OCI-LY1 (cell line): Measurements from ENCODE around the gene PAEP.

ENCODE experiments used
- H2AFZ ChIP-seq: fragments of 200-600 bp; sonication (generic), shearing (Covaris generic); 2 replicates; pipeline ENCODE4 v1.6.0; 2014; ENCODE audit warnings: antibody characterized with exemption, mild to moderate bottlenecking, low read length
- H3F3A ChIP-seq: fragments of 200-600 bp; sonication (generic), shearing (Covaris generic); 2 replicates; pipeline ENCODE4 v1.6.0; 2014; ENCODE audit warnings: mild to moderate bottlenecking, antibody characterized with exemption, low read length, moderate library complexity; ENCODE audit not compliant: insufficient read depth
- H3K27ac ChIP-seq: fragments of 200-600 bp; sonication (generic); 2 replicates; pipeline ENCODE4 v1.5.1; 2014; ENCODE audit warnings: low read length, mixed run types, mild to moderate bottlenecking, low read depth; ENCODE audit not compliant: poor library complexity, severe bottlenecking
- H3K27me3 ChIP-seq: fragments of 200-600 bp; sonication (generic); 2 replicates; pipeline ENCODE4 v1.6.0; 2014; ENCODE audit warnings: antibody characterized with exemption, mild to moderate bottlenecking, low read length, moderate library complexity; ENCODE audit not compliant: insufficient read depth
- H3K36me3 ChIP-seq: fragments of 200-600 bp; sonication (generic); 2 replicates; pipeline ENCODE4 v1.6.1; 2014; ENCODE audit warnings: mild to moderate bottlenecking, antibody characterized with exemption, low read length, moderate library complexity, mixed read lengths; ENCODE audit not compliant: insufficient read depth
- H3K4me1 ChIP-seq: fragments of 200-600 bp; sonication (generic); 2 replicates; pipeline ENCODE4 v1.5.1; 2014; ENCODE audit warnings: mild to moderate bottlenecking, low read length, moderate library complexity; ENCODE audit not compliant: insufficient read depth, severe bottlenecking
- H3K4me2 ChIP-seq: fragments of 200-600 bp; sonication (generic), shearing (Covaris generic); 2 replicates; pipeline ENCODE4 v1.6.1; 2014; ENCODE audit warnings: low read length
- H3K4me3 ChIP-seq: fragments of 200-600 bp; sonication (generic); 2 replicates; pipeline ENCODE4 v1.5.1; 2014; ENCODE audit warnings: low read length, low read depth, mild to moderate bottlenecking, mixed read lengths; ENCODE audit not compliant: poor library complexity, severe bottlenecking
- H3K79me2 ChIP-seq: fragments of 200-600 bp; shearing (Covaris generic); 2 replicates; pipeline ENCODE4 v1.6.1; 2016; ENCODE audit warnings: mixed run types, low read length, mixed read lengths; ENCODE audit not compliant: insufficient read depth
- H3K9ac ChIP-seq: fragments of 200-600 bp; sonication (generic), shearing (Covaris generic); 2 replicates; pipeline ENCODE4 v1.6.1; 2014; ENCODE audit warnings: mild to moderate bottlenecking, low read length, mixed read lengths
- H3K9me2 ChIP-seq: fragments of 200-600 bp; sonication (generic), shearing (Covaris generic); 2 replicates; pipeline ENCODE4 v1.6.1; 2014; ENCODE audit warnings: low read depth, mild to moderate bottlenecking, low read length, mixed read lengths
- H3K9me3 ChIP-seq: fragments of 200-600 bp; shearing (Covaris generic); 2 replicates; pipeline ENCODE4 v1.6.1; 2014; ENCODE audit warnings: low read length, mixed read lengths
- H4K20me1 ChIP-seq: fragments of 200-600 bp; sonication (generic), shearing (Covaris generic); 2 replicates; pipeline ENCODE4 v1.6.0; 2016; ENCODE audit warnings: mild to moderate bottlenecking, low read length; ENCODE audit not compliant: insufficient read depth
- CTCF ChIP-seq: fragments of 200-600 bp; sonication (generic), shearing (Covaris generic); IDR thresholded peaks from 2 replicates; pipeline ENCODE4 v1.5.1; 2017; ENCODE audit warnings: mild to moderate bottlenecking, antibody characterized with exemption, low read length, moderate library complexity, mixed read lengths
- EZH2 ChIP-seq: fragments of 200-600 bp; sonication (generic), shearing (Covaris generic); IDR thresholded peaks from 2 replicates; pipeline ENCODE4 v1.8.0; 2017; ENCODE audit warnings: borderline replicate concordance, mixed run types, mild to moderate bottlenecking, antibody characterized with exemption, low read length, moderate library complexity, mixed read lengths

PAEP gene

GRCh38 chr9:135601988-135602387, 40.4 kb downstream of the PAEP start:
- no peak for TF ChIP-seq EZH2
- TF ChIP-seq CTCF, result no peak
- no peaks in the 10 kb centered on the region for H4K20me1 ChIP-seq
- no peak overlapping the region for H3K27ac ChIP-seq
- no peaks in the 10 kb centered on the region for H3K9me2 ChIP-seq
- no peak overlapping the region for H3K4me3 ChIP-seq
- no peaks in the 10 kb centered on the region; the same call in 1 of the 2 replicates for H3K27me3 ChIP-seq
- no peaks in the 10 kb centered on the region for H3F3A ChIP-seq
- H3K9ac ChIP-seq, result no peak overlapping the region
- no peaks in the 10 kb centered on the region for H3K9me3 ChIP-seq
- H3K79me2 ChIP-seq, result no peaks in the 10 kb centered on the region
- H2AFZ ChIP-seq, result no peak overlapping the region
- H3K36me3 ChIP-seq, result no peaks in the 10 kb centered on the region
- no peaks in the 10 kb centered on the region for H3K4me1 ChIP-seq
- no peak overlapping the region for H3K4me2 ChIP-seq

GRCh38 chr9:135602789-135603481, 41.4 kb downstream of the PAEP start:
- Histone ChIP-seq H3F3A (no peaks in the 10 kb centered on the region), H4K20me1 (no peaks in the 10 kb centered on the region), H3K36me3 (no peaks in the 10 kb centered on the region), H3K9me3 (no peaks in the 10 kb centered on the region), H3K4me1 (no peaks in the 10 kb centered on the region), H2AFZ (no peak overlapping the region), H3K27me3 (no peaks in the 10 kb centered on the region), H3K27ac (no peak overlapping the region), H3K9me2 (no peaks in the 10 kb centered on the region), H3K4me3 (no peak overlapping the region), H3K79me2 (no peaks in the 10 kb centered on the region), H3K4me2 (no peak overlapping the region), H3K9ac (no peak overlapping the region)
- TF ChIP-seq EZH2 (no peak), CTCF (peak; percentile 63)

- Histone ChIP-seq H3K9me2 (no peaks in the 10 kb centered on the region), H3K36me3 (no peaks in the 10 kb centered on the region), H3K4me3 (no peak overlapping the region), H3K4me2 (no peak overlapping the region), H2AFZ (no peak overlapping the region), H3K9ac (no peak overlapping the region), H3K9me3 (no peaks in the 10 kb centered on the region), H3K4me1 (no peaks in the 10 kb centered on the region), H3K27me3 (no peaks in the 10 kb centered on the region), H3K79me2 (no peaks in the 10 kb centered on the region), H3F3A (no peaks in the 10 kb centered on the region), H4K20me1 (no peaks in the 10 kb centered on the region), H3K27ac (no peak overlapping the region)
- no peak for TF ChIP-seq EZH2
- no peak for TF ChIP-seq CTCF
These were observed 43.1 kb downstream of the PAEP start for GRCh38 chr9:135604437-135605237.
